HG03280 (cell line): ENCODE measurements around the gene ADI1.
"Not testable (repeated sequence)": the region's sequence is repeated elsewhere in the genome, so short reads cannot be mapped to it uniquely, and the experiment has no call there.

Source experiments
- ATAC-seq: cut with Tn5 transposase; IDR thresholded peaks from one replicate; pipeline ENCODE4 v1.9.1; 2021; ENCODE audit warnings: mild to moderate bottlenecking, moderate library complexity; ENCODE audit not compliant: unreplicated experiment

The ADI1 gene

GRCh38 chr2:3494984-3495666 lies 24.2 kb downstream of the ADI1 start:
- no peak for ATAC-seq

GRCh38 chr2:3493615-3494007 lies 25.7 kb downstream of the ADI1 start:
- ATAC-seq: no peak

DNA sequence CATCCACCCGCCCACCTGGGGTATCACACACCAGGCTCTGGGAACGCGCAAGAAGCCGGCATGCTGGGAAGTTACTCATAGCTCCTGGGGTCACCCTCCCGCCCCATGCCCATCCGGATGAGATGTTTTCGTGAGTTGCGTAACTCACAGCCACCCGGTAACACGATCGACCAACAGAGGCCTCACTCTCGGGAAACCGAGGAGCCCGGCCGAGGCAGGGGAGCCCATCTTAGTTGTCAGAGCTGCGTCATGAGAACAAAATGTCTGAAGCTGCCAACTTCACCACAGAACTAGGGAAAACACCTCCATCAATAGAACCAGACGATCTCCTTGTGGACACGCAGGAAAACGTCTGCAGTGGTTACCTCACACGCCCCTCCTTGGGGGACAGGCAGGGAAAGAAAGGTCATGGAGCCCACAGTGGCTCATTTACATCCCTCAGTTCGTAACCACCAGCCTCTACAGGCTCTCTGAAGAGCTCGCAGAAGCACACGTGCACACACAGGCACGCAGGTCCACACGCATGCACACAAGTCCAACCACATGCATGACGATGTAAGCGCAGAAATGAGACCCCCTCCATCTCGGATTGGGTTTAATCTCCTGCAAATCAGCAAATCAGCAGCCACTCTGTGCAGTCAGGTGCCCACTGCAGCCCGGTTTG lies 26.2 kb downstream of the ADI1 start:
- ATAC-seq: no peak

- not testable (repeated sequence) for ATAC-seq
These were observed 26.9 kb downstream of the ADI1 start for GRCh38 chr2:3492475-3492787.

DNA sequence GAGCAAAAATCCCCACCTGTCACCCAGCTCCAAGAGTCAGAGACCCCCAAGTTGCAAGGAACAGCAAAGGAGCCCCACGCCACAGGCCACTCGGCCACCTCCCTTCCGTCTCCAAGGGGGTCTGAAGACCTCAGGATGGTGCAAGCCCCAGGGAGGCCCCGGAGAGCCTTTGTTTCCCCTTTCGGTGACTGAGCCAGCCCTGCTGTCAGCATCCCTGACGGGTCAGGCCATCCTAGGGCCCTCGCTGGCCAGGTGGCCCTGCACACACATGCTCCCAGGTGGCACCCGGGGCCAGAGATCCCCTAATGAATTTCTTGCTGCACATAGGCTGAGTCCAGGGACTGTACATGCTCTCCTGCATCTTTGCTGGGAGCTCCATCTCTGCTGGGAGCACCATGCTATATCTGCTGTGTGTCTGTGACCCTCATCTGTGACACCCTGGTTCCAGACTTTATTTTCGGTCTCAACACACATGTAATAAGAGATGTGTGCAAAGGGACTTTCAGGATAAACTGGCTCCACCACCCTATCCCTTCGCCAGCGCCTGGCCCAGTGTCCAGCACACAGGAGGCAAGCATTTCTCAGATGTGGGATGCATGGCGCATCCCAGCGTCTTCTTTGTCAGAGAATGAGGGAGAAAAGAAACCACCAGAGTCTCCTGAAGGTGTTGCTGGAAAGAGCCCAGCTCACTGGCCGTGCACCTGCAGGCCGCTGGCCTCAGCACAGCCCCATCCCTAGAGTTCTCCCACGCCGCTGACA lies 27.4 kb downstream of the ADI1 start:
- no peak for ATAC-seq

- no peak for ATAC-seq
These were observed 28.0 kb downstream of the ADI1 start for GRCh38 chr2:3491306-3491705.

DNA sequence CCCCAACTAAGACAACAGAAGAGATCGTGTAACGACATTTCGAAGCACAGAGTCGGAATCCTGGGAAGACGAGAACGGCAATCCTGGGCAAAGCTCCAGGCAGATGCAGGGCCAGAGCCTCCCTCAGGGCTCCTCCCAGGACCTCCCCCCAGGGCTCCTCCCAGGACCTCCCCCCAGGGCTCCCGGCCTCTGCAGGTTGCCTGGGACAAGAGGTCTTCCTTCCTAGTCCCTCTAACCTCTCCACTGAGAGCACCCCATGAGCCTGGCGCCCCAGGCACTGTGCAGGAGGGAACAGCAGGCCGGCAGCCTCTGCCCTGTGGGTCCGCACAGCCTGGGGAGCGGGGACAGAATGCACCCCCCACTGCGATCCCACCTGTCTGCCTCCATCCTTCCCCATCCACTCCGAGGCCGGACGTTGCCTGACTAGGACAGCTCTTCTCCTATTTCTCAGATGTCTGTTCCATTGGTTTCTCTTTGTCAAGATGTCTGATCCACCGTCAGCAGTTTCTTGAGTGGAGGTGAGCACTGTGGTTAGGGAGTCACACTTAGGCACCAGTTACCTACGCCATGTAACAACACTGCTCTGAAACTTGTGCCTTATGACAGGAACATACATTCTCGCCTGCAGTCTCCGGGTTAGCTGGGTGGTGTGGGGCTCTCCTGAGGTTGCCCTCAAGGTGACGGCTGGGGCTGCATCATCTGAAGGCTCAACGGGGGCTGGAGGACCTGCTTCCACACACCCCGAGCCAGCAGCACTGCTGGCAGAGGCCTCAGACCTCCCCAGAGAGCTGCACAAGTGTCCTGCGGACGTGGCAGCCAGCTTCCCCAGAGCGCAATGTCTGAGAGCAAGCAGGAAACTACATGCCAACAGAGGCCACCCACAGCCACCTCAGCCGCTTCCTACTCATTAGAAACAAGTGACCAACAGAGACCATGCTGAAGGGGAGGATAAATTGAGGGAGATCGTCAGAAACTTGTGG lies 28.9 kb downstream of the ADI1 start:
- ATAC-seq: no peak

GRCh38 chr2:3489764-3490115 lies 29.6 kb downstream of the ADI1 start:
- ATAC-seq: no peak

- no peak for ATAC-seq
These were observed 30.2 kb downstream of the ADI1 start for GRCh38 chr2:3488855-3489763.

DNA sequence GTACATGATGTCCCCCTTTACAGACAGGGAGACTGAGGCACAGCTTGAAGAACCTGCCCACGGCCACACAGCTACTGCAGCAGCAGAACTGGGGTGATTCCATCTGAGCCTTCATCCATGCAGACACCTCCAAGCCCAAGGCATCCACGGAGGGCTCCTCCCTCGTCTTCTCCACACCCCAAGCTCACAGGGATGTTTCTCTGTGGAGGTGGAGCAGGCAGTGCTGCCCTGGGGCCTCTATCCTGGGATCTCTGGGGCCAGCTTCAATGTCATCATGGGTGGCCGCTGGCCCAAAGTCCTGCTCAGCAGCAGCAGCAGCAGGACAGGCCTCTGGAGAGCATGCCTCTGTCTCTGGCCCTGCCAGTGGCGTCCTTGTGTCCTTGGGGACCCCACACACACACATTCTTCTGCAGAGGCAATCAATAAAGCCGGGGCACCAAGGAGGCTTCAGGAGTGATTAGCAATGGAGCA lies 31.2 kb downstream of the ADI1 start:
- no peak for ATAC-seq

DNA sequence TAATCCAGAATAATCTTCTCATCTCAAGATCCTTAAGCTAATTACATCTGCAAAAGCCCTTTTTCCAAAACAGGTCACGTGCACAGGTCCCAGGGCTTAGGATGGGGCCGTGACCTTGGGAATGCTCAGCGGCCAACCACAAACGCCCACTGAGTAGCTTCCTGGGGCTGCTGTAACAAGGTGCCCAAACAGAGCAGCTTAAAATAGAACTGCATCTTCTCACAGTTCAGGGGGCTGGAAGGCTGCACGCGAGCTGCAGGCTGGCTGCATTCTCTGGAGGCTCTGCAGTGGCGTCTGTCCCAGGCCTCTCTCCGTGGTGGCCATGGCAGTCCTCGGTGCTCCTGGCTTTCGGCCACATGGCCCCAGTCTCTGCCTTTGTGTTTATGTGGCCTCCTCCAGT lies 31.9 kb downstream of the ADI1 start:
- no peak for ATAC-seq

GRCh38 chr2:3487028-3487425 lies 32.3 kb downstream of the ADI1 start:
- no peak for ATAC-seq

GRCh38 chr2:3486047-3487027 lies 33.0 kb downstream of the ADI1 start:
- ATAC-seq: no peak

GRCh38 chr2:3485166-3485565 lies 34.2 kb downstream of the ADI1 start:
- ATAC-seq: no peak

DNA sequence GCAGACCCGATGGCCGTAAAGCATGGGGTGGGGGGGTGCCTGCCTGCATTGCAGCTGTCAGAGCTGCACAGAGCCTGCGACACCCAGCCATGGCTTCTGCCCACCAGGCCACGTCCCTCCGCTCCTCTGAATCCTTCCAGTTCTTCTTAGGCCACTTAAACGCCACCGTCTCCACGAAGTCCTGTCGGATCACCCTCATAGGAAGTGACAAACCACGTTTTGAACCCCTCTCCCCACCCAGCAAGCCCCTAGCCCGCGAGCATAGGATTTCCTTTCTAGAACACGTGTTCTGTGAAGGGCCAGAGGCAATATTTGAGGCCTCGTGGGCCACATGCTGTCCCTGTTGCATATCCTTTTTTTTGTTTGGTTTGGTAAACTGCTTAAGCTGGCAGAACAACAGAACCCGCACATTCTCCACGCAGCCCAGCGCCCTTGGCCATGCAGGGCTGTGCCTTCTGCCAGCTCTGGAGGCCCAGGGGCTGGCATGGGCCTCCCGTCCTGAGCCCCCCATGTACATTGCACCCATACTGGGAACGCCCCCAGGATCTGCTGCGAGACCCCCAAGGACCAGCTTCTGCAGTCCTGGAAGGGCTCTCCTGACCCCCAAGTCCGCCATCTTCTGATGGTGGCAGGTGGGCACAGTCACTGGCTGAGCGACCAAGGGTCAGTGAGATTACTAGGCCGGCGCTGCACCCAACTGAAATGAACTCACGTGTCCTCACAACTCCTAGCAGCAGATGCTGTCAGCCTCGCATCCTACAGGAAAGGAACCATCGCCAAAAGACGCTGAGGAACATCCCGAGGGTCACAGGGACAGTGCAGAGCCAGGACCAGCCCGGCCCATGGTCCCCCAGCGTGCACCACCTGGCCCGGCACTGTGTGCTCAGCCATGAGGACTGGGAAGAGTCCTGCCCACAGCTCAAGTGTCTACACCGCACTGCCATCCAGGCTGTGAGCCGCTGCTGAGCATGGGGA lies 35.1 kb downstream of the ADI1 start:
- no peak for ATAC-seq

GRCh38 chr2:3483227-3483985 lies 35.9 kb downstream of the ADI1 start:
- ATAC-seq: no peak

- ATAC-seq: no peak
These were observed 36.9 kb downstream of the ADI1 start for GRCh38 chr2:3482363-3482821.
